GM21717 (cell line): ENCODE data around the gene ATP6AP1.

Experiments used
- ATAC-seq: cut with Tn5 transposase; IDR thresholded peaks from one replicate; pipeline ENCODE4 v1.9.1; 2021; ENCODE audit warnings: mild to moderate bottlenecking, moderate library complexity; ENCODE audit not compliant: unreplicated experiment

Gene ATP6AP1

DNA sequence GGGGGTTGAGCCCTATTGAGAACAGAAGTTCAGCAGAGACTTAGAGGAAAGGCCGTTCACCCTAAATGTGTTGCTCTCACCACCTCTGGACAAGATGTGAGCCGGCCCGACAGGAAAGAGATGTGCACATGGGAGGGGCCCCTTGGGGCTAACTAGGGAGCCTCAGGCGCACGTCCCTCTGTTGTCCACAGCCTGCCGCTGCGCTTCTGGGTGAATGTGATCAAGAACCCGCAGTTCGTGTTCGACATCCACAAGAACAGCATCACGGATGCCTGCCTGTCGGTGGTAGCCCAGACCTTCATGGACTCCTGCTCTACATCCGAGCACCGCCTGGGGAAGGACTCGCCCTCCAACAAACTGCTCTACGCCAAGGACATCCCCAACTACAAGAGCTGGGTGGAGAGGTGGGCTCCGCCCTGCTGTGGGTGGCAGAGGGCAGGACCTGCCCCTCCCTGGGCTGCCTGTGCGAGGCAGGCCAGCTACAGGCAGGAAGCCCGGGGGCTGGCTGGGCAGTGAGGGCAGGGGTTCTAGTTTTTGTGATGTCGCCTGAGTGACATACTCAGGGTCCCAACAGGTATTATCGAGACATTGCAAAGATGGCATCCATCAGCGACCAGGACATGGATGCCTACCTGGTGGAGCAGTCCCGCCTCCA, 42.6 kb downstream of the ATP6AP1 start:
- no peak for ATAC-seq

DNA sequence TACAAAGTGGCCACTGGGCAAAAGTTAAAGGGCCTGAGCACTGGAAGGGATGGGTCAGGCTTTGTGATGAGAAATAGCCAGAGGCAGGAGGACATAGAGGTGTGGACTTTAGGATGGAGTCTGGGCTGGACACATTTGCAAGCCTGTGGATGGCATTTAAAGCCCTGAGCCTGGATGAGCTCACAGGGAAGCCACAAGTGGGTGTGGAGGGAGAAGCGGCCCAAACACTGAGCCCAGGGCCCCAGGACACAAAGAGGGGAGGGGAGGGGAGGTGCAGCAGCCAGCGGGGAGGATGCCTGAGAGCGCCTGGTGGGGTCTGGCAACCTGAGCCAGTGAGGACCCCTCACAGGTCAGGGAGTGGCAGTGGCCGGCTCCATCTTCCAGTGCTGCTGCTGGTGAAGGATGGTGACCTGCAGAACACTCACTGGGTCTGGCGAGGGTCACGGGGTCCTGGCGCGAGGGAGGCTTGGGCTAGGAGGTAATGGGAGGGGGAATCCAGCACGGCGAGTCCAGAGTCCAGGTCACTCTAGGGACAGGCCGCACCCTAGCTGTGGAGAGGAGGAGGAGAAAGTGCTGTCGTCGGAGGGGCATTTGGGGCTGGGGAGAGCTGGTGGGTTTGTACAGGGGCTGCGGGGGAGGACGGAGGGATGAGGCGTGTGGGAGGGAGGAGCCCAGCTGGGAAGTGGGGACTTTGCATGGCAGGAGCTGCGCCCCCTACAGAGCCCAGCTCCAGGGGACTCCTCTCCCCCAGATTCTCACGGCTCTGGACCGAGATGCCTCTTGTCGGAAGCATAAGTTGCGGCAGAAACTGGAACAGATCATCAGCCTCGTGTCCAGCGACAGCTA, 43.6 kb downstream of the ATP6AP1 start:
- ATAC-seq: no peak

DNA sequence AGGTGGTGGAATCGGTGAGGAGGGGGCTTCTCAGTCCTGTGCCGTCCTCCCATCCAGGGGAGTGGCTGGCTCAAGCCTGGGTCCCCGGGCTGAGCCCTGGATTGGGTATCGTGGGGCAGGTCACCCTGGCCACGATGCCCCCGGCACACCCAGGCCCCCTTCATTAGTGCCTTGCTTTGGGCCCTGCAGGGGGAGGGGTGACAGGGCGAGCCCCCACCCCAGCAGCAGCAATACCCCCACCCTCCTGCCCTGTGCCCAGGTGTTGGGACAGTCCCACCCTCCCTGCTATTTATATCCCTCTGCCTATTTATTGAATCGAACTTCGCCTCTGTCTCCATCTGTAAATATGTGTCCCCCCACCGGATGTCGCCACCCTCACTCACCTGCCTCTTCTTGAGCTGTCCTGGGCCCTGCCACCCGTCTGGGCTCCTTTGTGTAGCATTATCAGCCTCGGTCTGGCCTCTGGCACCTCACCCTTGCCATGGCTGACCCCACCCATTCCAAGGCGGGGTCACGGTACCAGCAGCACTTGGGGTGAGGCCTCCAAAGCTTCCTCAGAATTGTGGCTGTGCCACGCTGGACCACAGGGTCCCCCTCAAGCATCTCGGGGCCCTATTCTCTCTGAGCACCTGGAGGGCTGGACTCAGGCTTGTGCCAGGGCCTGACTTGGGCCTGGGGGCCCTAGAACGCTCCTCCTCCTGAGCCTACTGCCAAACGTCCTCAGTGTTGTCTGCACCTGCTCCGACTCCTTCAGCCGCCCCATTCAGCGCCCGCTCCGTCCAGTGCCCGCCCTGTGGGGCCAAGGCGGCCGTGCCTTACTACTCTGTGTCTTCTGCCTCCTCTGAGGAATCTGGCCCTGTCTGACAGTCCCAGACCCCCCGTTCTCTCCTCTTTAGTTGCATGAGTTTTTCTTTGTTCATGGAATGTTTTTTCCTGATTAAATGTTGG, 44.5 kb downstream of the ATP6AP1 start:
- no peak for ATAC-seq

DNA sequence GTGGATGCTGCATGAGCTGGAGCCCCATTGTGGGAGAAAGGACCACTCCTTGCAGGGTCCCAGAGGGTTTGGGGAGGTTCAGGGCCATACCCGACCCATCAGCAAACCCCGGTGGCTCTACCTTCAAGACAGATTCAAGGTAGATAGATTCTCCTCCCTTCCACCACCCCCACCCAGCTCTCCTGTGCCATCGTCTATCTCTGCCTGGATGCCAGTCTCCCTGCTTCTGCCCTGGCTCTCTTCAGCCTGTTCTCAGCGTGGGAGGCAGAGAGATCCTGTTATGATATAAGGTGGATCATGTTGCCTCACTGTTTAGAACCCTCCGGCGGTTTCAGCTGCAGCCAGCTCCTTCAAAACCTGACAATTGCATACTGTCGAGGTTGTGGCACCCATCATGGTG, 45.2 kb downstream of the ATP6AP1 start:
- no peak for ATAC-seq

DNA sequence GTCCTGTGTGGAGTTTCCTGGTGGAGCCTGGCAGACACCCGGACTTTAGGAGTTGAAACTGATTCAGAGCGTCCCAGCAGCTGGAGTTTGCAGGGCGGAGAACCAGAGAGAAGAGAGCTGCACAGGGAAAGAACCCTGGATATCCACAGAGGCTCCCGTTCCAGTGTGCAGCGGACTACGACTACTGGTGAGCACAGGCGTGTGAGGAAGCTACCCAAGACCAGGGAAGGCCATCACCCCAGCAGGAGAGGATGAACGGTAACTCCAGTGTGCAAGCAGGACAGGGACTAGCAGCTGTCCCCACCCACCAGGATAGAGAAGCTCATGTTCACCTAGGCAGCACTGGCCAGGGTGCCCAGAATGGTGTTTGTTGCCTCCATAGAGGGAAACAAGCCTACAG, 48.3 kb downstream of the ATP6AP1 start:
- no peak for ATAC-seq

DNA sequence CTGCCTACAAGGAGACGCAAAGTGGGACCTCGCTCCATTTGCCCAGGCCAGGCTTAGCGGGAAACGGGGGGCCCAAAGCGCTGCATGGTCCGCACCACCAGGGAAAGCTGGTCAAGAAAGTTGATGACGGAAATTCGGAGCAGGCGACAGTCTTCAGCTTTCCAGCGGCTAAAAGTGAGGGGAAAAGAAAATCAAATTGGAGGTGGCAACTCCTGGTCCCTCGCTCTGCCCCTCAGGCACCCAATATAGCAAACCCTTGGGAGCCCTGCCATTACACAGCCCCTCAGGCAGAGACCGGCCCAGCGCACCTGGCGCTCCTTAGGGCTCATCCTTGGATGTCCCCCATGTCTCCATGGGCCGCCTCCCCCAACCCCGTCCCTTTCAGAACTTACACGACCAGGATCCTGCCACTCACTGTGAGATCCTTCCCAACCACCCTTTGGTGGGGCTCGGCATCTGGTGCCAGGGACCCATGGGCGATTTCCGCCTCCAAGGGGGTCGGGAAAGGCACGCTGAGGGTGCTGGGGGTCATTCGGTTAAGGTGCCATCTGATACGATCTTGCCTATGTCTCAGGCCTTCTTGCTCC, 49.5 kb downstream of the ATP6AP1 start:
- no peak for ATAC-seq

DNA sequence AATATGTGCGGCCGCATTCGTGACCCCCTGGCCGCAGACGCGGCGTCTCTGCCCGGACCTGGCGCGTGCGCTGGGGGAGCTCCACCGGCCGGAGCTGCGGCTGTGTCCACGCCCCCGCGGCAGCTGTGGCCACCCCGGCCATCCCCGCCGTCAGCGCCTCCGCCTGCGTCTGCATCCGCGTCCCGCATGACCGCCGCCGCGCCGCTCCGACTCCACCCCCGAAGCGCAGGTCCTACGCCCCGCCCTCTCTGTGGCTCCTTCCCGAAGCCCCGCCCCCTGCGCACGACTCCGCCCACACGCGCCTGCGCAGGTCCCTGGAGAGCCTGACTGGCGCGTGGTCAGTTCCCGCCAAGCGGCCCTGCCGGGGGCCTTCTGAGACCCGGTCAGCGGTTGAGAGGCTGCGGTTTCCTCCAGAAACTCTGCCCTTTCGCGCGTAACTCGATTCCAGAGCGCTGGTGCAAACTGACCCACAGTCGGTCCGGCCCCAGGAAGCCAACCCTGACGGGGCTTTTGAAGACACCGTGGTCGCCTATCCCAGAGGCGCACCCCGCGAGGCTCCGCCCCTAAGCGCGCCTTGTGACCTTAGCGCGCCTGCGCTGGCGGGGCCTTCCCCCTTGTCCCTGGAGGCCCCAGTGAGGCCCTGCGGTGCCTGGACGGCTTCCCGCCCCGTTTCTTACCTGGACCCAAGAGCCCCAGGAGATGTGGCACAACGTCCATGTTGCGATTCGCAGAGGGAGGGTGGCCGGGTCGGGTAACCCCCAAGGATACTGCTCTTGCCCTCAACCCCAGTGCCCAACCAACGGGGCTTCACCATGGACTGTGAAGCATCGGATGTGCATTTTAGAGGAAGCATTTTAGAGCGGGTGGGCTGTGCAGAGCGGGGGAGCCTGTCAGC, 50.5 kb downstream of the ATP6AP1 start, which contains the start of gene LAGE3:
Gene LAGE3 (minus strand): TSS at position 554 of the 895 bp plus-strand sequence. CDS start 366 bp downstream, at position 188.
- ATAC-seq: peak; percentile 78

DNA sequence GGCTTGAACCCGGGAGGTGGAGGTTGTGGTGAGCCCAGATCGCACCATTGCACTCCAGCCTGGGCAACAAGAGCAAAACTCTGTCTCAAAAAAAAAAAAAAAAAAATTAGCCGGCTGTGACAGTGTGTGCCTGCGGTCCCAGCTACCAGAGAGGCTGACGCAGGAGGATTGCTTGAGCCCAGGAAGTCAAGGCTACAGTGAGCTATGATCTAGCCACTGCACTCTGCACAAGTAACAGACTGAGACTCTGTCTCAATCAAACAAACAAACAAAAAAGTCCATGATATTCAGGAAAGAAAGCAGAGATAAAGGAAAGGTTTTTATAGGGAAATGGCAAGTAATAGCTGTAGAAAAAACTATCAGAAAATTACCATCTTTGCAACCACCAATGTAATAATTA, 52.7 kb downstream of the ATP6AP1 start:
- no peak for ATAC-seq

DNA sequence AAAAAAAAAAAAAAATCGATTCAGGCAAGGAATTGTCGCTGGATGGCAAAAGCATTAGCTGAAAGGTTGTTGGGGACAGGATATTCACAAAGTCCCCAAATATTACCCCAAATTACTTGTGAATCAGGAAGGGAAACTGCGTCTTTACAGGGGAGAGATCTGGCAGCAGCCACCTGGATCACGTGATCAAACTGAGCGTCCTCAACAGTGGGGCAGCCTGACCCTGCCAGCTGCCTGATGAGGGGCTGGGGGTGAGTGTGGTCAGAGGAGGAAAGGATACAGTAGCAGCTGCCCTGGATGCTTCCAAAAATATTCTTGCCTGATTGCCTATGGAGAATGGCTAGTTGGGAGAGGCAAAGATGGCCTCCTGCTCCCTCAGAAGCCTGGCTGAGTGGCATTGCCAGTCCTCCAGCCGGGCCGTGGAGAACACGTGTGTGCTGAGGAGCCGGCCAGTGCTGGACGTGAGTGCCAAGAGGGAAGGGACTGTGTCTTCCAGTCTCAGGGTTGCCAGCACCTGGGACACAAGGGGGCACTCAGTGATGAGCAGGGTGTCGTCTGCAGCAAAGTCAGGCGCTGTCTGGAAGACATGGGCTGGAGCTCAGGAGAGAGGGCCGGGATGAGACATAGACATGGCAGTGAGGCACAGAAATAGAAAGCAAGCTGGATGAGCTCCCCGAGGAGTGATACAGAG, 53.6 kb downstream of the ATP6AP1 start:
- ATAC-seq: no peak

DNA sequence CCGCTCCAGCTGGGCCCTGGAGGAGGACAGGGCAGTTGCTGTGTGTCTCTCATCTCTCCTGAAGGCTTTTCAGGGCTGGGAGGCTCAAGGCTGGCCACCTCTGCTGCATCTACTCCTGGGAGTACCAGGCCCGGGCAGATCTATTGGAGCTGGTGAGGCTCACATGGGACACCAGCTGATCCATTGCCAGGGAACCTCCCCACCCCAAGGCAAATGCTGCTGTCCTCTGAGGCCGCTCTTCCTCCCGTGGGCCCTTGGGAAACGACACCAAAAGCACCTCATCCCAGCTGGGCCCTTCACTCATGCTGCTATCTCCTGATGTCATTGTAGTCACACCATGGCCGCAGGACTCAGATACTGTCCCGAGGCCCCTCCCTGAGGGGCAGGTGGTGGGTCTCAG, 54.3 kb downstream of the ATP6AP1 start:
- ATAC-seq: no peak

DNA sequence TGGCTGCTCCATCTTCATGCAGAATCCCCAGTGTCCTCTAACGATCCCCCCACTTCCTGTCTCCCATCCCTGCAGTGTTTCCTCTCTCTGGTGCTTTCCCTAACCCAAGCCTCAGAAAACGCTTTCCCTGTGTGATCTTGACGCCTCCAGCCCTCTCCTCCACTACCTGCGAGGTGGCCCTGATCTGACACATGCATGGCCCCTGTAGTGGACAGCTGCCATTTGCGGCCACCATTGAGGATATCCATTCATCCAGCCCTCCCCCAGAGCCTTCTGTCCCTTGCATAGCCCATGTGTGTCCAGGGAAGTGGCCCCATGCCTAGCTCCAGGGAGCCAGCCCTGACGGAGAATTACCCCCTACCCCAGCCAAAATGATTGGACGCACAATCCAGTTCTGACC, 54.8 kb downstream of the ATP6AP1 start:
- ATAC-seq: no peak

DNA sequence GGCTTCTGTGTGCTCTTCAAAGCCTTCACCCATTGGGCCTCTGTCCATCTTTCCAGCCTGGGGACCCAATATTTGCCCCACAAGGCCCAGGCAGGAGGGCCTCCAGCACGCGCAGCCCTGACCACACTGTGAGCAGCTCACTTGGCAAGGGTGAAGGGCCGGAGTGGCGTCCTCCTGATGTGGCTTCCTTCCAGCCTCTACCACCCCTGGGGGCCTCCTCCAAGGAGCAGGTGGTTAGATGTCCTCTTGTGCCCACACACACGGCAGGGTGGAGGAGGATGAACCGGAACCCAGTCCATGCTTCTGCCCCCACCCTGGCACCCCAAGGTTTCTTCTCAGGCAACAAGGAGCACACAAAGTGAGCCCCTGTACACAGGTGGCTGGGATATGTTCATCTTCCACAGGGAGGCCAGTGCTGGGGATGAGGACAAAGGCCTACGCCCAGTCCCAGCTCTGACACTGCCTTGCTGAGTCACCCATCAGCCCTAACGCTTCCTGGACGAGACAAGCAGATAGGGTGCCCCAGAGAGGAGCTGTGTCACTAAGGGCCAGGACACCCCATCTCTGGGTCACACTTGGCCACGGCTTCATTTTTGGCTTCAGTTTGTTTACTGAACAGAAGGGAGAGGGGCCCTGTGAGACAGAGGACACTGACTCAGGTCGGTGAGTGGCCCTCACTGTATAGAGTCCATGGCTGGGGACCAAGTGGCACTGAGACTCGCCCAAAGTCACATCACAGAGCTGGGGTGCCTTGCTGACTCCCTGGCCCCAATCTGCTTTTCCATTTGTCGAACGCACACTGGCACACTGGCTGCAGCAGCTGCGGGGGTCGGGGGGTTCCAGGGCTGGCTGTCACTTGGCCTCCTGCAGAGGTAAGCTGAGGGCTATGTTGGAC, 56.0 kb downstream of the ATP6AP1 start:
- ATAC-seq: no peak

DNA sequence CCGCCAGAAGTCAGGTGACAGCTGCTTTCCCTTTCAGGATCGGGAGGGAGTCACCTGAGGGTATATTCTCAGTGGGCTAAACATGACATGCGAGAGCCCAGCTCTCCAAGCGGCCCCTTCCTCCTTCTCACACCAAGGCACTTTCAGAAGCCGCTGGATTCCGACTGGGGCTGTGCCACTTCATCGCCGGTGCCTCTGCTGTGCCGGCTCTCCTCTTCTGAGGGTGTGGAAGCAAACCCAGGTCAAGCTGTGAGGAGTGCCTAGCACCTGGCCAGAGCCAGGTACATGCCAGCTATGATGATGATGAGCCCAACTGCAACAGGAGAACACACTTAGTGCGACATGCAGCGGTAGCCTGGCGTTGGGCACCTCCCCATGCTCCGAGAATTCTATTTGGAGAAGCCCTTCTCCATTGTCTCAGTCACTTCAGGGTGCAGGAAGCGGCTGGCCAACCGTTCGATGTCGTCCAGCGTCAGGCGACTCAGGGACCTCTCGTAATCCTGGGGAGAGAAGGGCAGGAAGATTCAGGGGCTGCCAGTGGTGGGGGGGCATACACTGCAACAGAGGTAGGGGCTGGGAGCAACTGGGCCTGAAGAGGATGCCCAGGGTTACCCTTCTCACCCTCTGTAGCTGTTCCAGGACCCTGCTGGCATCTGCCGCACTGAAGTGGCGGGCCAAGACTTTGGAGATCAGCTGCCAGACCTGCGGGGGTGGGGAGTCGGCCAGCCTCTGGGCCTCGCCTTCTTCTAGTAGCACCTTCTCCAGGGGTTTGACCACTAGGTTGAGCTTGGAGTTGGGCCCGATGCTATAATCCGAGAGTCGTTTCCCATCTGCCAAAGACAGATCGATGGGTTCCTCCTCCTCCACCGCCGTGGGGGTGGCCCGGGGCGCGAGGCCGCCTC, 56.9 kb downstream of the ATP6AP1 start:
- no peak for ATAC-seq

DNA sequence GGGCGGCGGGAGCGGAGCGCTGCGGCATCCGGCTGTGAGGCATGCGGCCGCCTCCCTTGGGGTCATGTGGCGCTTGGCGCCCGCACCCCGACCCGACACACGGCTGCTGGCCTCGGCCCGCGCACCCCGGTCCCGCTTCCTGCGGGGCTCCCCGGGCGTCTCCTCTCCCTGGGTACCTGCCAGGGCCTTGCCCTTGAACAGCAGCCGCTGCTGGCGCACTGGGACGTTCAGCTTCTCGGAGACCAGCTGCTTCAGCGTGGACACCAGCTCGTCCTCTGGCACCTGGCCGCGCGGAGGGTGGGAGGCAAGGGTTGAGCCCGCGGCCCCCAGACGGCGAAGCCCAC, 57.5 kb downstream of the ATP6AP1 start:
- ATAC-seq: no peak
